ENCODE measurements around the gene SLC26A8. TPM values are rescaled to one million over a fixed set of nuclear protein-coding genes. Genes with fewer than 3 reads are reported as not detected.
"Not testable (repeated sequence)": the region's sequence is repeated elsewhere in the genome, so short reads cannot be mapped to it uniquely, and the experiment has no call there.

SLC26A8 gene
- polyA plus RNA-seq, 1 donor from 2014 or later = not detected

- Histone ChIP-seq H3K9ac (ENCODE audit: low read length) (peak overlapping the region; percentile 71), H3K36me3 (ENCODE audit: insufficient read depth, low read length) (no peaks in the 10 kb centered on the region), H3K9me2 (ENCODE audit: insufficient read depth, low read length) (no peaks in the 10 kb centered on the region), H3K27me3 (ENCODE audit: insufficient read depth, low read depth, low read length) (no peaks in the 10 kb centered on the region), H2AFZ (ENCODE audit: low read depth, low read length) (no peak overlapping the region), H3F3A (ENCODE audit: insufficient read depth, low read length, poor library complexity, severe bottlenecking) (no peaks in the 10 kb centered on the region), H3K79me2 (replicated peaks; ENCODE audit: insufficient read depth, low read length) (peaks cover 46% of the 10 kb centered on the region), H3K4me2 (ENCODE audit: low read length) (peak overlapping the region; percentile 69), H3K4me3 (ENCODE audit: low read length) (peak overlapping the region; percentile 74), H3K9me3 (ENCODE audit: low read length) (no peaks in the 10 kb centered on the region), H4K20me1 (ENCODE audit: insufficient read depth) (no peaks in the 10 kb centered on the region), H3K27ac (ENCODE audit: low read length) (no peak overlapping the region)
- no peak for TF ChIP-seq RAD21 (conservative IDR thresholded peaks at IDR 0.05)
- no peak for TF ChIP-seq TAF1 (IDR thresholded peaks at IDR 0.05; ENCODE audit: low read depth)
- no peak for TF ChIP-seq MXI1 (conservative IDR thresholded peaks at IDR 0.05; ENCODE audit: poor library complexity, severe bottlenecking)
- no peak for TF ChIP-seq POLR2AphosphoS5 (IDR thresholded peaks at IDR 0.05)
- TF ChIP-seq SMC3 (conservative IDR thresholded peaks at IDR 0.05; ENCODE audit: poor library complexity) = no peak
- TF ChIP-seq EP300 (conservative IDR thresholded peaks at IDR 0.05; ENCODE audit: poor library complexity, severe bottlenecking) = no peak
- TF ChIP-seq REST (IDR thresholded peaks at IDR 0.05; ENCODE audit: borderline replicate concordance) = no peak
- no peak for TF ChIP-seq CTCF (IDR thresholded peaks at IDR 0.05; ENCODE audit: poor library complexity, severe bottlenecking)
- TF ChIP-seq EZH2 (IDR thresholded peaks at IDR 0.05; ENCODE audit: borderline replicate concordance, insufficient read depth, low read length, poor library complexity, severe bottlenecking) = no peak
Observed at GRCh38 chr6:35919085-35919826, 105.2 kb downstream of the SLC26A8 start.

DNA sequence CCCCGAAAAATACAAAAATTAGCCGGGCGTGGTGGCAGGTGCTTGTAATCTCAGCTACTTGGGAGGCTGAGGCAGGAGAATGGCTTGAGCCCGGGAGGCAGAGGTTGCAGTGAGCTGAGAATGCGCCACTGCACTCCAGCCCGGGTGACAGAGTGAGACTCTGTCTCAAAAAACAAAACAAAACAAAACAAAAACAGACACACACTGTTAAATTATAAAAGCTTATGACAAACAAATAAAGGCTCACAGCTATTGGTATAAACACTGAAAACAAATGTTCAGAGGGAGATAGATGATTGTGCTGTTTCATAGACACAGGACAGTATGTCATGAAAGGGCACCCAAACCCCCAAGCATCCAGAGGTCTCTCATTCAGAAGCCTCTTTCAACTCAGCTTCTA, 107.5 kb downstream of the SLC26A8 start:
- not testable (repeated sequence) for H3K4me3 ChIP-seq (ENCODE audit: low read length); H3K27ac ChIP-seq (ENCODE audit: low read length); H3K4me2 ChIP-seq (ENCODE audit: low read length); H3K36me3 ChIP-seq (ENCODE audit: insufficient read depth, low read length); H2AFZ ChIP-seq (ENCODE audit: low read depth, low read length); H4K20me1 ChIP-seq (ENCODE audit: insufficient read depth); H3F3A ChIP-seq (ENCODE audit: insufficient read depth, low read length, poor library complexity, severe bottlenecking); H3K9me3 ChIP-seq (ENCODE audit: low read length); H3K9me2 ChIP-seq (ENCODE audit: insufficient read depth, low read length); H3K9ac ChIP-seq (ENCODE audit: low read length); H3K27me3 ChIP-seq (ENCODE audit: insufficient read depth, low read depth, low read length)
- peaks cover 49% of the 10 kb centered on the region for H3K79me2 ChIP-seq (replicated peaks; ENCODE audit: insufficient read depth, low read length)
